IMR-90 (cell line): ENCODE data around the gene ALOXE3. TPM values are rescaled to one million over a fixed set of nuclear protein-coding genes. Genes with fewer than 3 reads are reported as not detected.

Experiments
- ATAC-seq: fragments of 200-7000 bp; cut with Tn5 transposase; 2 replicates; pipeline ENCODE4 v1.9.1; 2020; ENCODE audit warnings: low read depth, mild to moderate bottlenecking, moderate library complexity
- BruUV-seq: library from RNA; stranded (reverse); fragments of 400-500 nt; replicated peaks from 2 replicates; lab custom pipeline; 2021; lab: Mats Ljungman, UMichigan
- CTCF ChIA-PET: fragments of 300-600 bp; formaldehyde crosslinking; extraction: SDS; loops from one replicate; lab custom pipeline; 2021; ENCODE audit warnings: antibody characterized with exemption; lab: Yijun Ruan, JAX
- POLR2A ChIA-PET: fragments of 300-600 bp; sonication (Branson Sonifier 250); formaldehyde crosslinking; loops from one replicate; lab custom pipeline; 2022; ENCODE audit warnings: antibody characterized with exemption; ENCODE audit not compliant: unreplicated experiment; lab: Charles Lee
- DNase-seq: peaks from one replicate; pipeline ENCODE4 v3.0.0; 2013
- H2AFZ ChIP-seq: replicated peaks from 2 replicates; pipeline ENCODE3; 2013; ENCODE audit warnings: low read length, mild to moderate bottlenecking; ENCODE audit not compliant: poor library complexity
- H2AK5ac ChIP-seq: 2 replicates; pipeline ENCODE4 v1.6.1; 2013; ENCODE audit warnings: low read depth, low read length, inconsistent platforms
- H2AK9ac ChIP-seq: replicated peaks from 2 replicates; pipeline ENCODE3; 2013; ENCODE audit warnings: mild to moderate bottlenecking, low read depth, low read length, moderate library complexity; ENCODE audit not compliant: poor library complexity
- H2BK120ac ChIP-seq: 2 replicates; pipeline ENCODE4 v1.6.1; 2013; ENCODE audit warnings: low read depth, low read length, inconsistent platforms
- H2BK15ac ChIP-seq: 3 replicates; pipeline ENCODE4 v1.6.1; 2013; ENCODE audit warnings: low read depth, low read length, inconsistent platforms
- H2BK20ac ChIP-seq: 2 replicates; pipeline ENCODE4 v1.6.1; 2013; ENCODE audit warnings: low read depth, mild to moderate bottlenecking, inconsistent platforms, low read length, moderate library complexity
- H2BK5ac ChIP-seq: 2 replicates; pipeline ENCODE4 v1.6.1; 2013; ENCODE audit warnings: mild to moderate bottlenecking, low read depth, low read length, inconsistent platforms; ENCODE audit not compliant: poor library complexity, severe bottlenecking
- H3K14ac ChIP-seq: replicated peaks from 2 replicates; pipeline ENCODE4 v1.6.1; 2013; ENCODE audit warnings: low read depth, low read length, inconsistent platforms
- H3K18ac ChIP-seq: 2 replicates; pipeline ENCODE4 v1.6.1; 2013; ENCODE audit warnings: low read depth, low read length, control low read depth
- H3K23ac ChIP-seq: 2 replicates; pipeline ENCODE4 v1.6.1; 2013; ENCODE audit warnings: low read depth, low read length, inconsistent platforms
- H3K27ac ChIP-seq: 2 replicates; pipeline ENCODE4 v1.5.1; 2013; ENCODE audit warnings: mild to moderate bottlenecking, control low read depth, low read length; ENCODE audit not compliant: insufficient read depth
- H3K27me3 ChIP-seq: 2 replicates; pipeline ENCODE4 v1.6.1; 2013; ENCODE audit warnings: low read length; ENCODE audit not compliant: control insufficient read depth, insufficient read depth
- H3K36me3 ChIP-seq: 2 replicates; pipeline ENCODE4 v1.6.1; 2013; ENCODE audit warnings: low read length, mixed read lengths; ENCODE audit not compliant: control insufficient read depth, insufficient read depth
- H3K4ac ChIP-seq: 2 replicates; pipeline ENCODE4 v1.6.1; 2013; ENCODE audit warnings: low read depth, low read length, inconsistent platforms
- H3K4me1 ChIP-seq: 2 replicates; pipeline ENCODE4 v1.6.1; 2013; ENCODE audit warnings: low read length, mixed read lengths; ENCODE audit not compliant: control insufficient read depth, insufficient read depth
- H3K4me2 ChIP-seq: 2 replicates; pipeline ENCODE4 v1.6.1; 2013; ENCODE audit warnings: low read depth, mild to moderate bottlenecking, control low read depth, low read length, moderate library complexity
- H3K4me3 ChIP-seq: 2 replicates; pipeline ENCODE4 v1.5.1; 2013; ENCODE audit warnings: low read depth, mild to moderate bottlenecking, control low read depth, low read length, moderate library complexity; ENCODE audit not compliant: insufficient read depth
- H3K56ac ChIP-seq: 2 replicates; pipeline ENCODE4 v1.6.1; 2013; ENCODE audit warnings: low read length, inconsistent platforms; ENCODE audit not compliant: insufficient read depth; ENCODE audit errors: extremely low read depth
- H3K79me1 ChIP-seq, 2 experiments: 2 replicates each; pipeline ENCODE4 v1.6.1; 2013; ENCODE audit warnings: low read length in 2 of 2, inconsistent platforms in 1 of 2, low read depth in 1 of 2
- H3K9ac ChIP-seq: 2 replicates; pipeline ENCODE4 v1.6.1; 2013; ENCODE audit warnings: low read depth, low read length, control low read depth
- H3K9me1 ChIP-seq: 2 replicates; pipeline ENCODE4 v1.6.1; 2013; ENCODE audit warnings: low read length, inconsistent platforms; ENCODE audit not compliant: insufficient read depth
- H3K9me3 ChIP-seq: 2 replicates; pipeline ENCODE4 v1.6.1; 2013; ENCODE audit warnings: low read length; ENCODE audit not compliant: control insufficient read depth, insufficient read depth
- H4K20me1 ChIP-seq: 2 replicates; pipeline ENCODE4 v1.6.1; 2013; ENCODE audit warnings: low read length, inconsistent platforms; ENCODE audit not compliant: insufficient read depth
- H4K5ac ChIP-seq: 2 replicates; pipeline ENCODE4 v1.6.1; 2013; ENCODE audit warnings: mild to moderate bottlenecking, low read depth, low read length, control low read depth
- H4K8ac ChIP-seq, 2 experiments: 2 replicates each; pipeline ENCODE4 v1.6.1; 2013; ENCODE audit warnings: low read depth in 2 of 2, low read length in 2 of 2, control low read depth in 1 of 2, inconsistent platforms in 1 of 2
- H4K91ac ChIP-seq: 2 replicates; pipeline ENCODE4 v1.6.1; 2013; ENCODE audit warnings: low read depth, low read length, inconsistent platforms; ENCODE audit not compliant: insufficient read depth
- BHLHE40 ChIP-seq: fragments of 150-350 bp; IDR thresholded peaks from 2 replicates; pipeline ENCODE4 v1.6.1; 2016; ENCODE audit warnings: mild to moderate bottlenecking, low read depth, low read length
- CEBPB ChIP-seq: IDR thresholded peaks from 2 replicates; pipeline ENCODE4 v1.6.1; 2012; ENCODE audit warnings: low read depth, low read length, improper control_type of control experiment
- CHD1 ChIP-seq: IDR thresholded peaks from 2 replicates; pipeline ENCODE4 v1.6.1; 2012; ENCODE audit warnings: low read depth, low read length, improper control_type of control experiment
- ELK1 ChIP-seq: fragments of 150-350 bp; IDR thresholded peaks from 2 replicates; pipeline ENCODE4 v1.6.1; 2016; ENCODE audit warnings: low read depth, mild to moderate bottlenecking, low read length, moderate library complexity, borderline replicate concordance
- FOS ChIP-seq: fragments of 150-350 bp; IDR thresholded peaks from 2 replicates; pipeline ENCODE4 v1.6.1; 2016; ENCODE audit warnings: low read depth, low read length
- MAFK ChIP-seq: IDR thresholded peaks from 2 replicates; pipeline ENCODE4 v1.6.1; 2012; ENCODE audit warnings: low read depth, low read length, improper control_type of control experiment
- MAZ ChIP-seq: IDR thresholded peaks from 2 replicates; pipeline ENCODE4 v1.6.1; 2012; ENCODE audit warnings: low read depth, mild to moderate bottlenecking, low read length, improper control_type of control experiment, moderate library complexity, borderline replicate concordance
- MXI1 ChIP-seq: IDR thresholded peaks from 2 replicates; pipeline ENCODE4 v1.6.1; 2012; ENCODE audit warnings: low read depth, mild to moderate bottlenecking, low read length, moderate library complexity, borderline replicate concordance
- POLR2A ChIP-seq: IDR thresholded peaks from 2 replicates; pipeline ENCODE4 v1.6.1; 2012; ENCODE audit warnings: mild to moderate bottlenecking, low read depth, low read length
- RAD21 ChIP-seq: IDR thresholded peaks from 2 replicates; pipeline ENCODE4 v1.6.1; 2012; ENCODE audit warnings: low read length, improper control_type of control experiment
- RFX5 ChIP-seq: IDR thresholded peaks from 2 replicates; pipeline ENCODE4 v1.8.0; 2012; ENCODE audit warnings: low read depth, mild to moderate bottlenecking, low read length, moderate library complexity
- SMC3 ChIP-seq: fragments of 150-350 bp; IDR thresholded peaks from 2 replicates; pipeline ENCODE4 v1.6.1; 2016; ENCODE audit warnings: low read depth, mild to moderate bottlenecking, antibody characterized with exemption, low read length, moderate library complexity
- WGBS, 2 experiments: methylation state at CpG; one replicate each; pipeline versions ENCODE4 v1.1.5 to v1.1.7; 2013; ENCODE audit warnings: missing lambda C conversion rate in 2 of 2; ENCODE audit not compliant: insufficient read length in 1 of 2; ENCODE audit errors: extremely low coverage in 2 of 2; 5-methylcytosine and 5-hydroxymethylcytosine counted together
- dilution Hi-C: fragments of 300-500 bp; cut with HindIII; formaldehyde crosslinking; loops from one replicate; pipeline ENCODE4 v1.14.3; 2018; ENCODE audit warnings: low sequenced_read_pairs; ENCODE audit not compliant: unreplicated experiment
- in situ Hi-C: fragments of 300-500 bp; cut with MboI; formaldehyde crosslinking; loops from 3 replicates; pipeline ENCODE4 v1.14.3; 2019; ENCODE audit warnings: low sequenced_read_pairs, inconsistent platforms, mixed read lengths
- intact Hi-C: fragments of 100-400 bp; cut with micrococcal nuclease; formaldehyde crosslinking; loops from 2 replicates; pipeline ENCODE4 v1.10.0; 2022
- polyA plus RNA-seq, 3 experiments: library from polyadenylated mRNA; depleted of rRNA; stranded (reverse); fragments of >200 nt; gene quantifications; 2 replicates each; pipeline ENCODE4 v1.2.3, GENCODE V29; 2012; ENCODE audit warnings: low replicate concordance in 1 of 3
- total RNA-seq: library from RNA; depleted of rRNA; stranded (reverse); fragments of >200 nt; gene quantifications from 2 replicates; pipeline ENCODE4 v1.2.3, GENCODE V29; 2012
- TF ChIP-seq, protein P1 (sequence below): fragments of 150-350 bp; IDR thresholded peaks from 2 replicates; pipeline ENCODE4 v1.6.1; 2017; ENCODE audit warnings: mild to moderate bottlenecking, antibody characterized with exemption, low read length, low read depth
- TF ChIP-seq, protein P2 (sequence below): conservative IDR thresholded peaks from 2 replicates; pipeline ENCODE4 v1.5.1; 2012; ENCODE audit warnings: mild to moderate bottlenecking, low read depth, low read length, improper control_type of control experiment

Gene ALOXE3
- total and polyA plus RNA-seq, 2 of the 4 experiments (the other 2 are of a cell fraction): under 0.01 to 0.26 TPM

DNA sequence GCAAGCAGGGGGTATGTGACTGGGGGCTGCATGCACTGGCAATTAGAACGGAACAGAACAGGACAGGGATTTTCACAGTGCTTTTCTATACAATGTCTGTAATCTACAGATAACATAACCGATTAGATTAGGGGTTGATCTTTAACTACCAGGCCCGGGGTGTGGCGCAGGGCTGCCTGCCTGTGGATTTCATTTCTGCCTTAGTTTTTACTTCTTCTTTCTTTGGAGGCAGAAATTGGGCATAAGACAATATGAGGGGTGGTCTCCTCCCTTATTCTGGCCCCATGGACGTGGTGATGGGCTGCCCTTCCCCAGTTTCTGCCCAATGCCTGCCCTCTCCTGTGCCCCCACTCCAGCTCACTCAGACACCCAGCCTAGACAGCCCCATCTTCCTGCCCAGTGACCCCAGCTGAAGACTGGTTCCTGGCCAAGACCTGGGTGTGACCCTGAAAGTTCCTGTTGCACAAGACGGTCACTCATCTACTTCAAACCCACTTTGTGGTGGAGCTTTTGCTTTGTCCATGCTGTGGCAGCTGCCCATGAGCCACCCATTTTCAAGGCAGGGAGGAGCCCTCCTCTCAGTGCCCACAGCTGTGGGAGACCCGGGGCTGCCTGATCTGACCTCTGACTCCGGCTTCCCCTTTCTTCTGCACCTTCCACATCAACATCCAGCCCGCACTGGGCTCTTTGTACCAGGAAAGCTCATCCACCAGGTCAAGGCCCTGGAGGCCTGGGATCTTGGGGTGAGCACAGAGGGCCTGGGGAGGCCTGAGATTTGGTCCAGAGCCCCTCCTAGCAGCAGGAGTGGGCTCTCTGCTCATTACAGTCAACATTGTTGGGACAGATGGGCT, 49.4 kb downstream of the ALOXE3 start:
- POLR2A ChIA-PET: no interaction called here
- WGBS, 2 experiments: no CpG with 5 or more reads among the region's 9 CpGs

More for the DNA sequence above, 49.4 kb downstream of the ALOXE3 start:
- H4K8ac ChIP-seq: no peak overlapping the region
- H3K36me3 ChIP-seq: no peaks in the 10 kb centered on the region
- H4K91ac ChIP-seq: no peak overlapping the region
- H2BK120ac ChIP-seq: no peak overlapping the region
- BruUV-seq: no TSS peak
- no peak overlapping the region for H2BK5ac ChIP-seq
- CTCF ChIA-PET: interaction anchor here (0.8 to 1.6 kb wide), 2 partner anchors 12 to 88 kb away, joined by 3 to 6 read pairs; no protein-coding TSS in a partner anchor
- H3K9me3 ChIP-seq: no peaks in the 10 kb centered on the region
- no peak overlapping the region for H3K4me3 ChIP-seq
- no peaks in the 10 kb centered on the region for H4K20me1 ChIP-seq
- H3K14ac ChIP-seq: no peak overlapping the region
- no peak overlapping the region for H2AK9ac ChIP-seq
- no peak overlapping the region for H3K4me2 ChIP-seq
- no peak overlapping the region for H3K4ac ChIP-seq
- H2BK15ac ChIP-seq: no peak overlapping the region
- no peak overlapping the region for H3K27ac ChIP-seq
- H3K79me1 ChIP-seq: no peaks in the 10 kb centered on the region
- H4K5ac ChIP-seq: no peak overlapping the region
- H3K18ac ChIP-seq: no peak overlapping the region
- no peaks in the 10 kb centered on the region for H3K9me1 ChIP-seq
- no peak overlapping the region for H2BK20ac ChIP-seq
- H3K27me3 ChIP-seq: peaks cover 79% of the 10 kb centered on the region
- in situ Hi-C loops (no loop called here), intact Hi-C loops (loop anchor here (10.0 kb wide), 1 partner anchor 716 kb away; no protein-coding TSS in a partner anchor), dilution Hi-C loops (no loop called here)
- TF ChIP-seq SMC3: no peak
- no peak for TF ChIP-seq BHLHE40
- no peak for TF ChIP-seq POLR2A
- no peak for TF ChIP-seq RFX5
- TF ChIP-seq RAD21: no peak
- no peak for TF ChIP-seq MAFK
- TF ChIP-seq MXI1: no peak
- no peak for TF ChIP-seq FOS
- TF ChIP-seq CHD1: no peak
- TF ChIP-seq CEBPB: no peak
- TF ChIP-seq, protein P1, sequence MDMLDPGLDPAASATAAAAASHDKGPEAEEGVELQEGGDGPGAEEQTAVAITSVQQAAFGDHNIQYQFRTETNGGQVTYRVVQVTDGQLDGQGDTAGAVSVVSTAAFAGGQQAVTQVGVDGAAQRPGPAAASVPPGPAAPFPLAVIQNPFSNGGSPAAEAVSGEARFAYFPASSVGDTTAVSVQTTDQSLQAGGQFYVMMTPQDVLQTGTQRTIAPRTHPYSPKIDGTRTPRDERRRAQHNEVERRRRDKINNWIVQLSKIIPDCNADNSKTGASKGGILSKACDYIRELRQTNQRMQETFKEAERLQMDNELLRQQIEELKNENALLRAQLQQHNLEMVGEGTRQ: no peak
- TF ChIP-seq ELK1: no peak
- TF ChIP-seq, protein P2, sequence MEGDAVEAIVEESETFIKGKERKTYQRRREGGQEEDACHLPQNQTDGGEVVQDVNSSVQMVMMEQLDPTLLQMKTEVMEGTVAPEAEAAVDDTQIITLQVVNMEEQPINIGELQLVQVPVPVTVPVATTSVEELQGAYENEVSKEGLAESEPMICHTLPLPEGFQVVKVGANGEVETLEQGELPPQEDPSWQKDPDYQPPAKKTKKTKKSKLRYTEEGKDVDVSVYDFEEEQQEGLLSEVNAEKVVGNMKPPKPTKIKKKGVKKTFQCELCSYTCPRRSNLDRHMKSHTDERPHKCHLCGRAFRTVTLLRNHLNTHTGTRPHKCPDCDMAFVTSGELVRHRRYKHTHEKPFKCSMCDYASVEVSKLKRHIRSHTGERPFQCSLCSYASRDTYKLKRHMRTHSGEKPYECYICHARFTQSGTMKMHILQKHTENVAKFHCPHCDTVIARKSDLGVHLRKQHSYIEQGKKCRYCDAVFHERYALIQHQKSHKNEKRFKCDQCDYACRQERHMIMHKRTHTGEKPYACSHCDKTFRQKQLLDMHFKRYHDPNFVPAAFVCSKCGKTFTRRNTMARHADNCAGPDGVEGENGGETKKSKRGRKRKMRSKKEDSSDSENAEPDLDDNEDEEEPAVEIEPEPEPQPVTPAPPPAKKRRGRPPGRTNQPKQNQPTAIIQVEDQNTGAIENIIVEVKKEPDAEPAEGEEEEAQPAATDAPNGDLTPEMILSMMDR: no peak
- no peak for TF ChIP-seq MAZ
- H3K4me1 ChIP-seq: no peaks in the 10 kb centered on the region
- no peak overlapping the region for H3K23ac ChIP-seq
- DNase-seq: no peak
- H3K9ac ChIP-seq: no peak overlapping the region
- ATAC-seq: no peak
- no peak overlapping the region for H3K56ac ChIP-seq
- H2AFZ ChIP-seq: no peak overlapping the region
- no peak overlapping the region for H2AK5ac ChIP-seq
